A549 (cell line): ENCODE measurements around the gene SCUBE3. TPM values are rescaled to one million over a fixed set of nuclear protein-coding genes. Genes with fewer than 3 reads are reported as not detected.

Source experiments
- ATAC-seq, 2 experiments: fragments of 200-7000 bp in 1 of 2; fragments of >200 bp in 1 of 2; cut with Nextera tagmentation in 1 of 2; cut with Tn5 transposase in 1 of 2; 3 replicates each; pipeline versions ENCODE4 v1.8.0 to v1.9.1; 2018 to 2020; ENCODE audit warnings: mild to moderate bottlenecking in 1 of 2, moderate library complexity in 1 of 2
- CTCF ChIA-PET: fragments of 300-600 bp; sonication (Branson Sonifier 250); formaldehyde crosslinking; extraction: SDS; loops from one replicate; lab custom pipeline; 2021; ENCODE audit warnings: antibody characterized with exemption, inconsistent platforms; lab: Yijun Ruan, JAX
- POLR2A ChIA-PET: fragments of 350-600 bp; formaldehyde crosslinking; extraction: SDS; loops from one replicate; lab custom pipeline; 2021; ENCODE audit warnings: antibody characterized with exemption, inconsistent platforms; lab: Yijun Ruan, JAX
- DNase-seq, 2 experiments: peaks; one replicate each; pipeline versions ENCODE4 v3.0.0 to v3.0.0-alpha.2; 2011 to 2016; ENCODE audit warnings: low read depth in 1 of 2, low spot score in 1 of 2
- FAIRE-seq: peaks from 2 replicates; lab custom pipeline; 2011; peaks lifted over from hg19 to GRCh38; lab: Jason Lieb, UNC
- H3K27ac ChIP-seq, 2 experiments: fragments of >200 bp; sonication (Bioruptor Twin); formaldehyde crosslinking; 3 replicates each; pipeline ENCODE4 v1.5.1; 2016 to 2017
- H3K4me1 ChIP-seq: fragments of >200 bp; sonication (Bioruptor Twin); formaldehyde crosslinking; 3 replicates; pipeline ENCODE4 v1.6.1; 2016
- H3K4me2 ChIP-seq: fragments of >200 bp; sonication (Bioruptor Twin); formaldehyde crosslinking; 3 replicates; pipeline ENCODE4 v1.6.1; 2016
- H3K4me3 ChIP-seq: fragments of >200 bp; sonication (Bioruptor Twin); formaldehyde crosslinking; 3 replicates; pipeline ENCODE4 v1.5.1; 2016
- H3K9me3 ChIP-seq: fragments of >200 bp; sonication (Bioruptor Twin); formaldehyde crosslinking; 3 replicates; pipeline ENCODE4 v1.6.1; 2016
- BHLHE40 ChIP-seq: IDR thresholded peaks from 2 replicates; pipeline ENCODE4 v1.6.1; 2012; ENCODE audit warnings: low read depth, low read length, inconsistent platforms
- CBX8 ChIP-seq: fragments of 200-600 bp; sonication (generic); IDR thresholded peaks from 2 replicates; pipeline ENCODE4 v1.6.1; 2016
- E2F6 ChIP-seq: IDR thresholded peaks from 2 replicates; pipeline ENCODE4 v1.6.1; 2012; ENCODE audit warnings: low read depth, borderline replicate concordance
- EHMT2 ChIP-seq: fragments of 200-600 bp; sonication (generic); IDR thresholded peaks from 2 replicates; pipeline ENCODE4 v1.6.1; 2016; ENCODE audit warnings: antibody characterized with exemption, low read depth, mild to moderate bottlenecking, moderate library complexity
- HEYL ChIP-seq: fragments of 250-450 bp; sonication (Bioruptor Pico); IDR thresholded peaks from 2 replicates; pipeline ENCODE4 v1.8.0; 2021; ENCODE audit warnings: mild to moderate bottlenecking, moderate library complexity
- HMGXB4 ChIP-seq: fragments of 250-450 bp; sonication (Bioruptor Pico); IDR thresholded peaks from 2 replicates; pipeline ENCODE4 v1.5.0; 2021; ENCODE audit warnings: mild to moderate bottlenecking, moderate library complexity, borderline replicate concordance
- HOXB13 ChIP-seq: fragments of 250-450 bp; sonication (Bioruptor Pico); IDR thresholded peaks from 2 replicates; pipeline ENCODE4 v1.5.0; 2020; ENCODE audit warnings: low read depth, mild to moderate bottlenecking, moderate library complexity
- HOXB5 ChIP-seq: fragments of 250-450 bp; sonication (Bioruptor Pico); IDR thresholded peaks from 2 replicates; pipeline ENCODE4 v1.5.0; 2020; ENCODE audit warnings: mild to moderate bottlenecking, moderate library complexity
- JUN ChIP-seq, 2 experiments: fragments of >200 bp; sonication (Bioruptor Twin); formaldehyde crosslinking; IDR thresholded peaks; 2 replicates in 1 of 2; 3 replicates in 1 of 2; pipeline ENCODE4 v1.6.1; 2016 to 2017
- KDM1A ChIP-seq: fragments of 200-600 bp; sonication (generic); IDR thresholded peaks from 2 replicates; pipeline ENCODE4 v1.6.1; 2016; ENCODE audit warnings: low read depth, mild to moderate bottlenecking
- KDM5A ChIP-seq: fragments of 200-600 bp; sonication (generic); IDR thresholded peaks from 2 replicates; pipeline ENCODE4 v1.6.1; 2016; ENCODE audit warnings: antibody characterized with exemption, mild to moderate bottlenecking
- PBX3 ChIP-seq: IDR thresholded peaks from 2 replicates; pipeline ENCODE4 v1.6.1; 2012
- POLR2A ChIP-seq: IDR thresholded peaks from 2 replicates; pipeline ENCODE4 v1.6.1; 2012; ENCODE audit warnings: mild to moderate bottlenecking, low read length
- POLR2AphosphoS2 ChIP-seq: conservative IDR thresholded peaks from 2 replicates; pipeline ENCODE4 v1.6.1; 2012; ENCODE audit warnings: low read length, improper control_type of control experiment, inconsistent platforms
- RAD21 ChIP-seq, 2 experiments: fragments of >200 bp in 1 of 2; sonication (Bioruptor Twin) in 1 of 2; formaldehyde crosslinking in 1 of 2; IDR thresholded peaks in 1 of 2; conservative IDR thresholded peaks in 1 of 2; 2 replicates in 1 of 2; 3 replicates in 1 of 2; pipeline ENCODE4 v1.6.1; 2012 to 2018; ENCODE audit warnings: inconsistent platforms in 1 of 2
- RARB ChIP-seq: fragments of 250-450 bp; sonication (Bioruptor Pico); IDR thresholded peaks from 2 replicates; pipeline ENCODE4 v1.8.0; 2021; ENCODE audit warnings: mild to moderate bottlenecking, moderate library complexity
- REST ChIP-seq: fragments of 200-600 bp; sonication (generic); IDR thresholded peaks from 2 replicates; pipeline ENCODE4 v1.6.1; 2016; ENCODE audit warnings: antibody characterized with exemption, mild to moderate bottlenecking, moderate library complexity
- SMC3 ChIP-seq: fragments of >200 bp; sonication (Bioruptor Twin); formaldehyde crosslinking; IDR thresholded peaks from 3 replicates; pipeline ENCODE4 v1.6.1; 2018; ENCODE audit warnings: inconsistent platforms
- SREBF2 ChIP-seq: fragments of 450-650 bp; IDR thresholded peaks from 2 replicates; pipeline ENCODE4 v1.6.1; 2014; ENCODE audit warnings: mild to moderate bottlenecking, moderate library complexity
- USF2 ChIP-seq: fragments of 450-650 bp; IDR thresholded peaks from 2 replicates; pipeline ENCODE4 v1.6.1; 2014; ENCODE audit warnings: antibody characterized with exemption
- ZSCAN20 ChIP-seq: fragments of 250-450 bp; sonication (Bioruptor Pico); IDR thresholded peaks from 2 replicates; pipeline ENCODE4 v1.8.0; 2022; ENCODE audit warnings: mild to moderate bottlenecking, moderate library complexity
- WGBS: methylation state at CpG from one replicate; pipeline ENCODE4 v1.1.6; 2017; ENCODE audit errors: missing lambda C conversion rate; 5-methylcytosine and 5-hydroxymethylcytosine counted together
- polyA plus RNA-seq, 4 experiments: library from polyadenylated mRNA; depleted of rRNA in 3 of 4; stranded (reverse); fragments of >200 nt; fragmentation: RNase III in 1 of 4; extraction: RNeasy Plus Mini Kit Qiagen cat#74134 plus additional on column Dnase treatment in 1 of 4; gene quantifications; 2 replicates in 3 of 4; 3 replicates in 1 of 4; pipeline ENCODE4 v1.2.3, GENCODE V29; 2011 to 2017
- TF ChIP-seq, protein P1 (sequence below): fragments of >200 bp; sonication (Bioruptor Twin); formaldehyde crosslinking; IDR thresholded peaks from 3 replicates; pipeline ENCODE4 v1.6.1; 2016
- TF ChIP-seq, protein P2 (sequence below): fragments of >200 bp; sonication (Bioruptor Twin); formaldehyde crosslinking; IDR thresholded peaks from 3 replicates; pipeline ENCODE4 v1.5.1; 2016

Gene SCUBE3
- polyA plus RNA-seq, 2 of the 4 experiments (the other 2 are of a cell fraction) = 0.06 to 0.13 TPM

DNA sequence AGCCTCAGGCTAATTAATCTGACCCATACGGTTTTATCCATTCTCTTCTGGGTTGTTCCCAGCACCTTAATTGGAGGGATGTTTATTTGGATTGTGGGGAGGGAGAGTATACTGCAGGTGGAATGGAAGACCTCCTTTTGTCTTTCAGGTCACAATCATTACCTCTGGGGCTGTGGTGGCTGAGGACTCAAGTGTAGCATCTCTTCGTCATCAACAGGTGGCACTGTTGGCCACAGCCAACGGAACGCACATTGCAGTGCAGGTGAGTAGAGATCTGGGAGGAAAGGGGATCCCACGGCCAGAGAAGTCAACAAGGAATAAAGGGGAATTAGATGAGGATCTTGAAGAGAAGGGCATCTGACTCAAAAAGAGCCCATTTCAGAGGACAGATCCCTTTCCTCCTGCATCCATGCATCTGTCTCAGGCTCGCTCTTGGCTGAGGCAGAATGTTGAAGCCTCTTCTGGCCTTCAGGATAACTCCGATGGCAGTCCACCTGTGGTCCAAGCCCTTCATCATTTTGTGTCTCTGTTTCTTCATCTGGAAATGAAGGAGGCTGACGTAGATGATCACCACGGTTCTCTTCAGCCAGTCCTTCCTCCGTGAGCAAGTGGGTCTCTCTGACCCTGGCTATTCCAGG, 80.7 kb downstream of the SCUBE3 start:
- no peaks in the 10 kb centered on the region for H3K9me3 ChIP-seq
- ChIA-PET POLR2A (no interaction called here), CTCF (interaction anchor here (0.8 to 2.8 kb wide), 18 partner anchors 13 to 442 kb away, joined by 3 to 17 read pairs (median 3); partner anchors contain the start of genes ARMC12, PPARD and RPL10A)
- DNase-seq (peak; percentile 45 to 65), ATAC-seq (peak; percentile 81 to 88), FAIRE-seq (no peak)
- H3K4me1 ChIP-seq = no peaks in the 10 kb centered on the region
- H3K27ac ChIP-seq = no peak overlapping the region
- H3K4me2 ChIP-seq = no peak overlapping the region
- 52% methylated on average over 10 of the region's 10 CpGs for WGBS
- no peak for TF ChIP-seq ZSCAN20 (CRISPR knock-in tag)
- no peak for TF ChIP-seq RARB
- TF ChIP-seq HOXB5 = no peak
- TF ChIP-seq, protein P1, sequence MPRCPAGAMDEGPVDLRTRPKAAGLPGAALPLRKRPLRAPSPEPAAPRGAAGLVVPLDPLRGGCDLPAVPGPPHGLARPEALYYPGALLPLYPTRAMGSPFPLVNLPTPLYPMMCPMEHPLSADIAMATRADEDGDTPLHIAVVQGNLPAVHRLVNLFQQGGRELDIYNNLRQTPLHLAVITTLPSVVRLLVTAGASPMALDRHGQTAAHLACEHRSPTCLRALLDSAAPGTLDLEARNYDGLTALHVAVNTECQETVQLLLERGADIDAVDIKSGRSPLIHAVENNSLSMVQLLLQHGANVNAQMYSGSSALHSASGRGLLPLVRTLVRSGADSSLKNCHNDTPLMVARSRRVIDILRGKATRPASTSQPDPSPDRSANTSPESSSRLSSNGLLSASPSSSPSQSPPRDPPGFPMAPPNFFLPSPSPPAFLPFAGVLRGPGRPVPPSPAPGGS = no peak
- TF ChIP-seq HOXB13 (CRISPR knock-in tag) = no peak
- TF ChIP-seq KDM5A = no peak
- TF ChIP-seq BHLHE40 = no peak
- TF ChIP-seq REST = no peak
- TF ChIP-seq RAD21 (conservative IDR thresholded peaks at IDR 0.05 in 1 of 2, IDR thresholded peaks at IDR 0.05 in 1 of 2) = peak; percentile 64 to 71
- no peak for TF ChIP-seq POLR2AphosphoS2
- TF ChIP-seq SMC3 = 0 out of 3 replicates have a peak, but pooled peaks have one; percentile 37
- TF ChIP-seq POLR2A = no peak
- no peak for TF ChIP-seq USF2
- TF ChIP-seq, protein P2, sequence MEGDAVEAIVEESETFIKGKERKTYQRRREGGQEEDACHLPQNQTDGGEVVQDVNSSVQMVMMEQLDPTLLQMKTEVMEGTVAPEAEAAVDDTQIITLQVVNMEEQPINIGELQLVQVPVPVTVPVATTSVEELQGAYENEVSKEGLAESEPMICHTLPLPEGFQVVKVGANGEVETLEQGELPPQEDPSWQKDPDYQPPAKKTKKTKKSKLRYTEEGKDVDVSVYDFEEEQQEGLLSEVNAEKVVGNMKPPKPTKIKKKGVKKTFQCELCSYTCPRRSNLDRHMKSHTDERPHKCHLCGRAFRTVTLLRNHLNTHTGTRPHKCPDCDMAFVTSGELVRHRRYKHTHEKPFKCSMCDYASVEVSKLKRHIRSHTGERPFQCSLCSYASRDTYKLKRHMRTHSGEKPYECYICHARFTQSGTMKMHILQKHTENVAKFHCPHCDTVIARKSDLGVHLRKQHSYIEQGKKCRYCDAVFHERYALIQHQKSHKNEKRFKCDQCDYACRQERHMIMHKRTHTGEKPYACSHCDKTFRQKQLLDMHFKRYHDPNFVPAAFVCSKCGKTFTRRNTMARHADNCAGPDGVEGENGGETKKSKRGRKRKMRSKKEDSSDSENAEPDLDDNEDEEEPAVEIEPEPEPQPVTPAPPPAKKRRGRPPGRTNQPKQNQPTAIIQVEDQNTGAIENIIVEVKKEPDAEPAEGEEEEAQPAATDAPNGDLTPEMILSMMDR = peak; percentile 59
- TF ChIP-seq CBX8 = no peak
- no peak overlapping the region for H3K4me3 ChIP-seq

DNA sequence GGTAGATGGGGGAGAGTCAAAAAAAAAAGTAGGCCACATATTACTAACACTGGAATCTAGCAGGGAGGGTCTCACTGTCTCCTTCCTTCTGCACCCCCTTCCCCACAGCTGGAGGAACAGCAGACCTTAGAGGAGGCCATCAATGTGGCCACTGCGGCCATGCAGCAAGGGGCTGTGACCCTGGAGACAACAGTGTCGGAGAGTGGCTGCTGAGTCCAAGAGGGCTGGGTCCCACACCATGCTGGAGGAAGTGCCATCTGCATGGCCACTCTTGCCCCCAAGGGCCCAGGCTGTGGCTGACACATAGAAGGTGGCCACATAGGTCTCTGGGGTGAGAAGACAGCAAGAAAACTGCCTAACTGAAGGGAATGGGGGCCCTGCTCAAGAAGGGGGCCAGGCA, 81.3 kb downstream of the SCUBE3 start:
- no peak overlapping the region for H3K4me2 ChIP-seq
- ATAC-seq (no peak), FAIRE-seq (no peak), DNase-seq (no peak)
- no peaks in the 10 kb centered on the region for H3K4me1 ChIP-seq
- 86% methylated on average over 1 of the region's 2 CpGs for WGBS
- TF ChIP-seq PBX3 (no peak), KDM5A (no peak), KDM1A (no peak), JUN (IDR thresholded peaks at IDR 0.05) (no peak), HMGXB4 (no peak), RAD21 (conservative IDR thresholded peaks at IDR 0.05 in 1 of 2, IDR thresholded peaks at IDR 0.05 in 1 of 2) (no peak), BHLHE40 (no peak), EHMT2 (no peak), HEYL (CRISPR knock-in tag) (no peak), SREBF2 (no peak), E2F6 (no peak)
- no peak overlapping the region for H3K4me3 ChIP-seq
- ChIA-PET CTCF (interaction anchor here (0.6 to 2.4 kb wide), 7 partner anchors 9 to 442 kb away, joined by 3 to 16 read pairs (median 3); partner anchors contain the start of gene ARMC12), POLR2A (no interaction called here)
- no peaks in the 10 kb centered on the region for H3K9me3 ChIP-seq
- H3K27ac ChIP-seq = no peak overlapping the region
